K562 (cell line): ENCODE data around the gene ZDHHC17. TPM values are rescaled to one million over a fixed set of nuclear protein-coding genes. Genes with fewer than 3 reads are reported as not detected.

Source experiments
- ATAC-seq: fragments of 200-7000 bp; cut with Tn5 transposase; 3 replicates; pipeline ENCODE4 v1.9.1; 2020; ENCODE audit warnings: moderate library complexity
- BruUV-seq: library from RNA; stranded (reverse); fragments of 400-500 nt; replicated peaks from 2 replicates; lab custom pipeline; 2021; lab: Mats Ljungman, UMichigan
- CTCF ChIA-PET: fragments of 300-600 bp; formaldehyde crosslinking; extraction: SDS; loops from one replicate; lab custom pipeline; 2021; ENCODE audit warnings: low intra/inter-chr PET ratio; lab: Yijun Ruan, JAX
- POLR2A ChIA-PET: fragments of 300-600, 350-650 bp; sonication (Branson Sonifier 250); formaldehyde crosslinking; extraction: SDS; loops from one replicate; lab custom pipeline; 2021; ENCODE audit warnings: antibody characterized with exemption, inconsistent platforms; lab: Yijun Ruan, JAX
- DNase-seq, 4 experiments: peaks; one replicate each; pipeline versions ENCODE4 v3.0.0 to v3.0.0-alpha.2; 2011 to 2018; ENCODE audit warnings: low spot score in 3 of 4, mixed read lengths in 3 of 4; ENCODE audit errors: extremely low read depth in 1 of 4
- FAIRE-seq: peaks from 2 replicates; lab custom pipeline; 2011; peaks lifted over from hg19 to GRCh38; lab: Jason Lieb, UNC
- H2AFZ ChIP-seq: 2 replicates; pipeline ENCODE4 v1.6.0; 2011; ENCODE audit warnings: low read depth, low read length, control low read depth, inconsistent platforms
- H3K27ac ChIP-seq: fragments of 200-600 bp; 3 replicates; pipeline ENCODE4 v1.8.0; 2011; ENCODE audit warnings: low read depth, mild to moderate bottlenecking, control low read depth, inconsistent platforms, low read length, moderate library complexity, mixed read lengths; ENCODE audit errors: extremely low read depth
- H3K27me3 ChIP-seq, 2 experiments: fragments of 300-600 bp in 1 of 2; 2 replicates in 1 of 2; 3 replicates in 1 of 2; pipeline versions ENCODE4 v1.6.0 to v1.8.0; 2011; ENCODE audit warnings: inconsistent platforms in 2 of 2, low read length in 2 of 2, mild to moderate bottlenecking in 1 of 2, mixed read lengths in 1 of 2, moderate library complexity in 1 of 2; ENCODE audit not compliant: control insufficient read depth in 2 of 2, insufficient read depth in 2 of 2
- H3K36me3 ChIP-seq: fragments of 300-600 bp; 3 replicates; pipeline ENCODE4 v1.8.0; 2011; ENCODE audit warnings: mild to moderate bottlenecking, low read length, inconsistent platforms; ENCODE audit not compliant: control insufficient read depth, insufficient read depth
- H3K4me1 ChIP-seq, 2 experiments: fragments of 200-600 bp in 1 of 2; replicated peaks in 1 of 2; 2 replicates in 1 of 2; 3 replicates in 1 of 2; pipeline versions ENCODE4 v1.5.1 to v1.8.0; 2011; ENCODE audit warnings: inconsistent platforms in 2 of 2, low read length in 2 of 2, mild to moderate bottlenecking in 1 of 2, mixed read lengths in 1 of 2, moderate library complexity in 1 of 2; ENCODE audit not compliant: control insufficient read depth in 2 of 2, insufficient read depth in 2 of 2
- H3K4me2 ChIP-seq: 2 replicates; pipeline ENCODE4 v1.6.1; 2011; ENCODE audit warnings: low read length, control low read depth, inconsistent platforms, mixed read lengths; ENCODE audit not compliant: insufficient read depth
- H3K4me3 ChIP-seq: fragments of 200-600 bp; sonication (generic), shearing (Covaris generic); 2 replicates; pipeline ENCODE4 v1.5.1; 2016; ENCODE audit warnings: control low read depth, inconsistent platforms
- H3K79me2 ChIP-seq: fragments of 200-600 bp; 3 replicates; pipeline ENCODE4 v1.8.0; 2011; ENCODE audit warnings: low read length, inconsistent platforms; ENCODE audit not compliant: control insufficient read depth, insufficient read depth
- H3K9ac ChIP-seq, 2 experiments: 2 replicates each; pipeline versions ENCODE4 v1.6.0 to v1.6.1; 2011; ENCODE audit warnings: low read depth in 2 of 2, low read length in 2 of 2, control low read depth in 1 of 2, inconsistent platforms in 1 of 2, mild to moderate bottlenecking in 1 of 2, mixed read lengths in 1 of 2; ENCODE audit not compliant: insufficient read depth in 1 of 2
- H3K9me1 ChIP-seq: one replicate; pipeline ENCODE4 v1.6.0; 2011; ENCODE audit warnings: inconsistent platforms, mild to moderate bottlenecking, low read length, moderate library complexity; ENCODE audit not compliant: control insufficient read depth, insufficient read depth
- H3K9me3 ChIP-seq: replicated peaks from 2 replicates; pipeline ENCODE4 v1.5.1; 2011; ENCODE audit warnings: low read depth, low read length, inconsistent platforms; ENCODE audit not compliant: control insufficient read depth, insufficient read depth
- H4K20me1 ChIP-seq: replicated peaks from 2 replicates; pipeline ENCODE4 v1.6.1; 2011; ENCODE audit warnings: low read length, inconsistent platforms, mixed read lengths; ENCODE audit not compliant: control insufficient read depth, insufficient read depth
- ETV6 ChIP-seq, 3 experiments: fragments of 150-350 bp in 1 of 3; sonication (generic) in 1 of 3; formaldehyde crosslinking in 1 of 3; IDR thresholded peaks; 2 replicates each; pipeline versions ENCODE4 v1.6.1 to v1.8.0; 2014 to 2022; ENCODE audit warnings: borderline replicate concordance in 2 of 3, low read depth in 2 of 3, antibody characterized with exemption in 1 of 3, low read length in 1 of 3, mild to moderate bottlenecking in 1 of 3, missing genetic modification reagents in 1 of 3
- HMGXB4 ChIP-seq: sonication (generic); formaldehyde crosslinking; IDR thresholded peaks from 2 replicates; pipeline ENCODE4 v1.8.1; 2023; ENCODE audit warnings: mild to moderate bottlenecking, missing genetic modification reagents
- KDM2B ChIP-seq: fragments of 250-450 bp; sonication (Bioruptor Pico); IDR thresholded peaks from 2 replicates; pipeline ENCODE4 v1.8.0; 2021; ENCODE audit warnings: mild to moderate bottlenecking, moderate library complexity
- MAFF ChIP-seq: IDR thresholded peaks from 2 replicates; pipeline ENCODE4 v1.6.1; 2012; ENCODE audit warnings: low read length, improper control_type of control experiment
- MAFK ChIP-seq: IDR thresholded peaks from 2 replicates; pipeline ENCODE4 v1.6.1; 2011; ENCODE audit warnings: low read length, improper control_type of control experiment
- TBP ChIP-seq: optimal IDR thresholded peaks from 2 replicates; pipeline ENCODE3; 2011; ENCODE audit warnings: low read depth, low read length, improper control_type of control experiment
- ZNF121 ChIP-seq: sonication (generic); formaldehyde crosslinking; conservative IDR thresholded peaks from 2 replicates; pipeline ENCODE4 v1.8.0; 2022; ENCODE audit warnings: missing genetic modification reagents
- ZNF407 ChIP-seq: fragments of 450-650 bp; IDR thresholded peaks from 2 replicates; pipeline ENCODE4 v1.6.1; 2016; ENCODE audit warnings: low read depth
- ZNF408 ChIP-seq: fragments of 250-450 bp; sonication (Bioruptor Pico); IDR thresholded peaks from 2 replicates; pipeline ENCODE4 v1.4.0; 2020; ENCODE audit warnings: low read depth, mild to moderate bottlenecking, moderate library complexity
- WGBS: fragments of 100-300 bp; shearing (Covaris generic); methylation state at CpG from one replicate; pipeline ENCODE4 v1.1.6; 2016; ENCODE audit warnings: low coverage, mixed read lengths; ENCODE audit not compliant: insufficient coverage; ENCODE audit errors: missing lambda C conversion rate; 5-methylcytosine and 5-hydroxymethylcytosine counted together
- in situ Hi-C: fragments of 300-500 bp; cut with MboI; formaldehyde crosslinking; loops from 4 replicates; pipeline ENCODE4 v1.15.0; 2018; ENCODE audit warnings: inconsistent platforms, mixed read lengths
- intact Hi-C: fragments of 100-400 bp; cut with micrococcal nuclease; formaldehyde crosslinking; loops from 2 replicates; pipeline ENCODE4 v1.14.2; 2022
- polyA plus RNA-seq, 8 experiments: library from polyadenylated mRNA; depleted of rRNA in 4 of 8; stranded (reverse) in 5 of 8; unstranded in 3 of 8; fragments of >200 nt; fragmentation: Nextera tagmentation in 2 of 8; fragmentation: Illumina TruSeq in 1 of 8; extraction: Ambion mirVana in 2 of 8; extraction: Trizol in 1 of 8; gene quantifications; 2 replicates each; pipeline versions ENCODE4 v1.2.1 to v1.2.3, GENCODE V29; 2011 to 2014; ENCODE audit warnings: inconsistent platforms in 1 of 8, missing spikeins in 1 of 8
- total RNA-seq, 7 experiments: library from RNA; depleted of rRNA in 6 of 7; stranded (reverse); fragments of >200 nt in 6 of 7; fragmentation: Illumina TruSeq in 2 of 7; extraction: Trizol in 2 of 7; gene quantifications; 2 replicates each; pipeline versions ENCODE4 v1.2.1 to v1.2.3, GENCODE V29; 2011 to 2021; ENCODE audit warnings: low replicate concordance in 1 of 7

ZDHHC17 gene
- total and polyA plus RNA-seq, 9 of the 15 experiments (the other 6 are each of a cell fraction or from before 2014, with no cell fraction given) = 6.7 to 66.0 (median 27.5) TPM

- TF ChIP-seq HMGXB4 (CRISPR knock-in tag) = no peak
- TF ChIP-seq ZNF121 (CRISPR knock-in tag) = peak; percentile 46; the same call in 1 of the 2 replicates
- TF ChIP-seq, all 486 proteins: peak for 2
These were observed 23.8 kb downstream of the ZDHHC17 start (continued) for GRCh38 chr12:76787689-76788088.

- H3K9ac ChIP-seq = no peak overlapping the region
- WGBS = 60% methylated on average over 3 of the region's 3 CpGs
- no peaks in the 10 kb centered on the region for H4K20me1 ChIP-seq
- BruUV-seq = no TSS peak
- no peaks in the 10 kb centered on the region for H3K9me1 ChIP-seq
- intact Hi-C loops = loop anchor here (2.0 kb wide), 4 partner anchors 101 to 221 kb away; no protein-coding TSS in a partner anchor
- no peaks in the 10 kb centered on the region for H3K27me3 ChIP-seq
- ATAC-seq (no peak), DNase-seq (no peak), FAIRE-seq (no peak)
- no peak overlapping the region for H3K4me2 ChIP-seq
- no peak overlapping the region for H3K4me3 ChIP-seq
- ChIA-PET POLR2A (interaction anchor here (1.3 kb wide), 1 partner anchor 21 kb away, joined by 3 read pairs; no protein-coding TSS in a partner anchor), CTCF (interaction anchor here (1.2 kb wide), 2 partner anchors 76 to 168 kb away, joined by 3 read pairs; no protein-coding TSS in a partner anchor)
- no peak overlapping the region for H2AFZ ChIP-seq
- H3K4me1 ChIP-seq = peaks cover 7% of the 10 kb centered on the region in 2 experiments; a peak in 3 of 5 replicates
- H3K36me3 ChIP-seq = 0 out of 3 replicates have a peak, but pooled peaks cover 2% of the 10 kb centered on the region
- H3K9me3 ChIP-seq = peaks cover 10% of the 10 kb centered on the region
- H3K79me2 ChIP-seq = peaks cover 88% of the 10 kb centered on the region
- in situ Hi-C loops = no loop called here
- H3K27ac ChIP-seq = no peak overlapping the region
- TF ChIP-seq ETV6 (IDR thresholded peaks at IDR 0.05; ENCODE audit: borderline replicate concordance in 1 of 2, low read depth in 2 of 2, low read length in 1 of 2) (no peak), ETV6 (CRISPR knock-in tag; IDR thresholded peaks at IDR 0.05; ENCODE audit: borderline replicate concordance) (no peak), ZNF407 (no peak), KDM2B (no peak), MAFK (0 out of 2 replicates have a peak, but pooled peaks have one; percentile 39), MAFF (peak; percentile 55), TBP (no peak), ZNF408 (CRISPR knock-in tag) (no peak)
These were observed 25.6 kb downstream of the ZDHHC17 start for GRCh38 chr12:76789335-76790050.
